ENCODE results near the gene CMSS1. TPM values are rescaled to one million over a fixed set of nuclear protein-coding genes. Genes with fewer than 3 reads are reported as not detected.

Gene CMSS1
- total RNA-seq, 2 donors from 2014 or later: 35.8 to 74.3 TPM

GRCh38 chr3:99927671-99928457 is 110.2 kb downstream of the CMSS1 start:
- peaks cover 3 to 9% of the 10 kb centered on the region in 2 donors for H3K36me3 Mint-ChIP-seq
- no peak overlapping the region for H3K27ac Mint-ChIP-seq
- ATAC-seq: no peak
- DNase-seq (ENCODE audit: low spot score in 2 of 2): no peak
- H3K9me3 Mint-ChIP-seq: no peaks in the 10 kb centered on the region

- no peak for DNase-seq (ENCODE audit: low spot score in 2 of 2)
- no peak for ATAC-seq
- peaks cover 0 to 6% of the 10 kb centered on the region in 2 donors for H3K36me3 Mint-ChIP-seq
- no peaks in the 10 kb centered on the region for H3K9me3 Mint-ChIP-seq
- H3K27ac Mint-ChIP-seq: no peak overlapping the region
Measured at GRCh38 chr3:99928771-99929744, 111.4 kb downstream of the CMSS1 start.

- H3K9me3 Mint-ChIP-seq: no peaks in the 10 kb centered on the region
Measured at GRCh38 chr3:99929745-99930139, 112.1 kb downstream of the CMSS1 start.

GRCh38 chr3:99931059-99931458 is 113.4 kb downstream of the CMSS1 start:
- Mint-ChIP-seq H3K27ac (no peak overlapping the region), H3K9me3 (no peaks in the 10 kb centered on the region), H3K36me3 (peaks cover 0 to 6% of the 10 kb centered on the region in 2 donors)
- no peak for DNase-seq (ENCODE audit: low spot score in 2 of 2)
- ATAC-seq: no peak

More at GRCh38 chr3:99929745-99930139, 112.1 kb downstream of the CMSS1 start:
- no peak overlapping the region for H3K27ac Mint-ChIP-seq
- no peak for DNase-seq (ENCODE audit: low spot score in 2 of 2)
- no peak for ATAC-seq
- H3K36me3 Mint-ChIP-seq: peaks cover 0 to 6% of the 10 kb centered on the region in 2 donors

GRCh38 chr3:99933971-99934750 is 116.5 kb downstream of the CMSS1 start:
- no peak for DNase-seq (ENCODE audit: low spot score in 2 of 2)
- ATAC-seq: no peak
- Mint-ChIP-seq H3K36me3 (peaks cover 0 to 6% of the 10 kb centered on the region in 2 donors), H3K27ac (no peak overlapping the region), H3K9me3 (no peaks in the 10 kb centered on the region)

GRCh38 chr3:99934975-99935797 is 117.5 kb downstream of the CMSS1 start:
- DNase-seq (ENCODE audit: low spot score in 2 of 2) (no peak), ATAC-seq (no peak)
- H3K27ac Mint-ChIP-seq: no peak overlapping the region
- no peaks in the 10 kb centered on the region for H3K9me3 Mint-ChIP-seq
- H3K36me3 Mint-ChIP-seq: peaks cover 0 to 6% of the 10 kb centered on the region in 2 donors

GRCh38 chr3:99938270-99938911 is 120.7 kb downstream of the CMSS1 start:
- no peak overlapping the region for H3K27ac Mint-ChIP-seq
- ATAC-seq: no peak
- H3K9me3 Mint-ChIP-seq: no peaks in the 10 kb centered on the region
- DNase-seq (ENCODE audit: low spot score in 2 of 2): no peak
- no peaks in the 10 kb centered on the region for H3K36me3 Mint-ChIP-seq

- H3K9me3 Mint-ChIP-seq: no peaks in the 10 kb centered on the region
- H3K27ac Mint-ChIP-seq: no peak overlapping the region
- no peaks in the 10 kb centered on the region for H3K36me3 Mint-ChIP-seq
- ATAC-seq (no peak), DNase-seq (ENCODE audit: low spot score in 2 of 2) (no peak)
Measured at GRCh38 chr3:99939876-99940275, 122.2 kb downstream of the CMSS1 start.

- DNase-seq (ENCODE audit: low spot score in 2 of 2) (no peak), ATAC-seq (no peak)
- Mint-ChIP-seq H3K36me3 (no peaks in the 10 kb centered on the region), H3K27ac (no peak overlapping the region), H3K9me3 (no peaks in the 10 kb centered on the region)
Measured at GRCh38 chr3:99940350-99940749, 122.7 kb downstream of the CMSS1 start.

- Mint-ChIP-seq H3K27ac (no peak overlapping the region), H3K36me3 (no peaks in the 10 kb centered on the region), H3K9me3 (no peaks in the 10 kb centered on the region)
- DNase-seq (ENCODE audit: low spot score in 2 of 2) (no peak), ATAC-seq (no peak)
Measured at GRCh38 chr3:99941211-99941610, 123.5 kb downstream of the CMSS1 start.

- no peak for DNase-seq (ENCODE audit: low spot score in 2 of 2)
- no peak for ATAC-seq
- Mint-ChIP-seq H3K27ac (no peak overlapping the region), H3K9me3 (no peaks in the 10 kb centered on the region), H3K36me3 (no peaks in the 10 kb centered on the region)
Measured at GRCh38 chr3:99943931-99944761, 126.5 kb downstream of the CMSS1 start.

- DNase-seq (ENCODE audit: low spot score in 2 of 2) (no peak), ATAC-seq (no peak)
- no peaks in the 10 kb centered on the region for H3K36me3 Mint-ChIP-seq
- no peak overlapping the region for H3K27ac Mint-ChIP-seq
- no peaks in the 10 kb centered on the region for H3K9me3 Mint-ChIP-seq
Measured at GRCh38 chr3:99945328-99945995, 127.8 kb downstream of the CMSS1 start.

- no peaks in the 10 kb centered on the region for H3K36me3 Mint-ChIP-seq
- DNase-seq (ENCODE audit: low spot score in 2 of 2): no peak
- no peak for ATAC-seq
- no peaks in the 10 kb centered on the region for H3K9me3 Mint-ChIP-seq
- no peak overlapping the region for H3K27ac Mint-ChIP-seq
Measured at GRCh38 chr3:99947356-99947755, 129.7 kb downstream of the CMSS1 start.

- Mint-ChIP-seq H3K36me3 (no peaks in the 10 kb centered on the region), H3K9me3 (no peaks in the 10 kb centered on the region), H3K27ac (no peak overlapping the region)
- ATAC-seq (no peak), DNase-seq (ENCODE audit: low spot score in 2 of 2) (no peak)
Measured at GRCh38 chr3:99948467-99949089, 130.9 kb downstream of the CMSS1 start.

Measured in activated naive CD4-positive, alpha-beta T cell treated with anti-CD3 and anti-CD28 coated beads, Interleukin-2, amount 50 U/mL, for 72 hours (primary cell).